SKM-1 (cell line): ENCODE measurements around the gene GLUD1.
"Not testable (repeated sequence)": the region's sequence is repeated elsewhere in the genome, so short reads cannot be mapped to it uniquely, and the experiment has no call there.

Source experiments
- DNase-seq: peaks from one replicate; lab custom pipeline; 2025; ENCODE audit not compliant: unreplicated experiment; lab: John Stamatoyannopoulos, UW

GLUD1 gene

GRCh38 chr10:87053111-87053510, 41.5 kb downstream of the GLUD1 start:
- DNase-seq, result no peak

DNA sequence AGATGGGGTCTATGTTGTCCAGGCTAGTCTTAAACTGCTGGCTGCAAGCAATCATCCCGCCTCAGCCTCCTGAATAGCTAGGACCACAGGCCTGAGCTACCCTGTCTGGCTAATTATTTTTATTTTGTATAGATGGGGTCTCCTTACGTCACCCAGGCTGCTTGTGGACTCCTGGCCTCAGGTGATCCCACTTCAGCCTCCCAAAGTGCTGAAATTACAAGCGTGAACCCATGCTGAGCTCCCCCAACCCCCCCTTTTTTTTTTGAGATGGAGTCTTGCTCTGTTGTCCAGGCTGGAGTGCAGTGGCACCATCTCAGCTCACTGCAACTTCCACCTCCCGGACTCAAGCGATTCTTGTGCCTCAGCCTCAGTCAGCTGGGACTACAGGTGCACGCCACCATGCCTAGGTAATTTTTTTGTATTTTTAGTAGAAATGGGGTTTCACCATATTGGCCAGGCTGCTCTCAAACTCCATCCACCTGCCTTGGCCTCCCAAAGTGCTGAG, 49.2 kb downstream of the GLUD1 start:
- DNase-seq, result no peak

GRCh38 chr10:87043579-87043978, 51.1 kb downstream of the GLUD1 start:
- DNase-seq, result not testable (repeated sequence)

DNA sequence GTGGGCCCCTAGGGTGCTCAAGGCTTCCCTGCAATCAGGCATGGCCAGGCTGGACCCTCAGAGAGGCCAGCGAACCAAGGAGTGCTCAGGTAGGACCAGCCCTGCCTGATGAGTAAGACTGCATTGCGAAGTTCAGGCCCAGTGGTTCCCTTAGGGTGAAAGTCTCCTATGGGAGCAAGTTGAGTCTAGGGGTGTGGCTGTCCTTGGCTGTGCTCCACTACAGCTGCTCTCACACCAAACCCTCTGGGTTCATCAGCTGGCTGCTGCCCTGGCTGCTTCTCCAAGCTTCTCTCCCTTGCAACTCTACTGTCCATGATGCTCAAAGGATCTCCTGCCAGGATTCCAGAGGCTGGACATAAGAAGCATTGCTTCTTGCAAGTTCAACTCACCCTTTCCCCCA, 55.9 kb downstream of the GLUD1 start:
- DNase-seq, result no peak

DNA sequence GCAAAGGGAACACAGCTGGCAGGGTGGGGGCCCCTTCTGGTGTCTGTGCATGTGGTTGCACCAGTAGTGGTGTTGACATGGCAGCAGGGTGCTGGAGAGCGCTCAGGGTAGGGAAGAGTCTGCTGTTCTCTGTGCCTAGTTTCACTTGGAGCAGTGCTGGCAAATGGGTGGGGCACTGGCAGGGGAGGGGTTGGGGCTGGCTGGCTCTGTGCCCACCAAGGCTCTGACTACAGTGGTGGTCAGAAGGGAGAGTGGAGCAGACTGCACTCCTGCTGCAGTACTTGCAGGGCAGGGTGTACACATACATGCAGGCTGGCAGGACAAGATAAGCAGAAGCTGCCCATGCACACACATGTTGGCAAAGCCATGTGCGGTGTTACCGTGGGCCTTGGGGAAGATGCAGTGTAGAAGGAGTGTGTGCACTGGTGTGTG, 56.3 kb downstream of the GLUD1 start:
- no peak for DNase-seq

- DNase-seq, result no peak
Measured at GRCh38 chr10:87036623-87037022, 58.0 kb downstream of the GLUD1 start.

- DNase-seq, result no peak
Measured at GRCh38 chr10:87030912-87031635, 63.6 kb downstream of the GLUD1 start.

DNA sequence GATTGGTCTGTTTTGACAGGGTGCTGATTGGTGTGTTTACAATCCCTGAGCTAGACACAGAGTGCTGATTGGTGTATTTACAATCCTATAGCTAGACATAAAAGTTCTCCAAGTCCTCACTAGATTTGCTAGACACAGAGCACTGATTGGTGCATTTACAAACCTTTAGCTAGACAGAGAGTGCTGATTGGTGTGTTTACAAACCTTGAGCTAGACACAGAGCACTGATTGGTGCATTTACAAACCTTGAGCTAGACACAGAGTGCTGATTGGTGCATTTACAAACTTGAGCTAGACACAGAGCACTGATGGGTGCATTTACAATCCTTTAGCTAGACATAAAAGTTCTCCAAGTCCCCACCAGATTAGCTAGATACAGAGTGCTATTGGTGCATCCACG, 64.2 kb downstream of the GLUD1 start:
- not testable (repeated sequence) for DNase-seq

DNA sequence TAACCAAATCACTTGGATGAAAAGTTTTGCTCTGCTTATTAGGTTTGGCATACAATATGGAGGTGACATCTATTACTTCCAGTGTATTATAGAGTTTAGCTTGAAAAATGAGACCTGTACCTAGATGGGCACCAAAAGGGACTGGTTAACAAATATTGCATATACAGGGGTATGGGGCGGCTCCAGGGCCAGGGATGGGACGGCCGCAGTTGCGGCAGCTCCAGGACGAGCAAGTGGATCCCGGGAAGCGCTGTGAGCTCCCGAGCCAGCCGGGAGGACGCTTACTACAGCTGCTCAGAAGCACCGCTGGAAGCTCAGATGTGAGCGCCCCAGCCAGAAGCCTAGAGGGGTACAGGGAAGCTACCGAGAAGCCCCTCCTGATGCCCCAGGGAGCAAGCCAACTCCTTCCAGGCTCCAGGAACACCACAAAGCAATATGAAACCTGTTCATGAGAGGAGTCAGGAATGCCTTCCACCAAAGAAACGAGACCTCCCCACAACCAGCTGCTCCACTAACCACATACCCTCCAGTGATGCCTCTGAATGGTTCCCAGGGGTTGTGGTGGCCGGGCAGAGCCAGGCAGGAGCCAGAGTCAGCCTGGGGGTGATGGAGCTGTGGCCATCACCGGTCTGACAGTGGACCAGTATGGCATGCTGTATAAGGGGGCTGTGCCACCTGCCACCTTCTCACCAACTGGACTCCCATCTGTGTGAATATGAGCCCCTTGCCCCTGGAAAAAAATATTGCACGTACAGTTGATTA, 67.7 kb downstream of the GLUD1 start:
- DNase-seq, result not testable (repeated sequence)

DNA sequence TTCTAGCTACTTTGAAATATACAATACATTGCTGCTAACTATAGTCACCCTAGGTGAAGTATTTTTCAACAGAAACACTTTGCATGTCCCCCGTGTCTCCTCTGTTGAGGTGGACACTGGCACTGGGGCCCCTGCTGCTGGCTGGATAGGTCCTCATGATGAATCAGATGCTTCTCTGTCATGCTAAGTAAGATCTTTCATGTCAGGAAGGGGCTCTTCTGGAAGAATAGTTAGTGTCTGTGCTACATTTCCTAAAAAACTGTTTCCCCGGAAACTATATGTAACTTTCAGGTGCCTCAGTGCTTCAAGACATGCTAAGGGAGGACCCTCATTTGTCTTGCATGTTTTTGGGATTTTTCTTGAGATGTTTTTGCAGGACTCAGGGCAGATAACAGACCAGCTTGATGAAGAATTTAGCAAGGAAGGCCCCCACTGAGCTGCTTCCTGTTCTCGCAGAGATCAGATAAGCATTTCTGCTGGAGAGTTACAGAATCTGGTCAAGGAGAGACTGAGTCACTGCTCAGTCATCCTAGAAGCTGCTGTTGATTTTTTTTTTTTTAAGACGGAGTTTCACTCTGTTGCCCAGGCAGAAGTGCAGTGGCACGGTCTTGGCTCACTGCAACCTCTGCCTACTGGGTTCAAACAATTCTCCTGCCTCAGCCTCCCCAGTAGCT, 69.2 kb downstream of the GLUD1 start:
- not testable (repeated sequence) for DNase-seq

DNA sequence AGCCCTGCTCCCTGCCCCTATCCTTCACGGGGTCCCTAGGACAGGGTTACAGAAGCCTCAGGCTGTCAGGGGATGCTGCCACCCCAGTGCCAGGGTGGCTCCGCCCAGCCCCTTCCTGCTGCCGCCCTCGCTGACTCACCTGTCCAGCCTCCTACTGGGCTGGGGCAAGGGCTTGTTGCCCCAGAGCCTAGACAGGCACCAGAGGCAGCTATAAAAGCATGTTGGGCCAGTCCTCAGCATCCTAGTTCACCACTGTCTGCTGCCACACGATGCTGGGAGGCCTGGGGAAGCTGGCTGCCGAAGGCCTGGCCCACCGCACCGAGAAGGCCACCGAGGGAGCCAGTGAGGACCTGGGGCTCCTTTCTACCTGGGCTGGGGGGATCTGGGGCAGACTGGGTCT, 74.6 kb downstream of the GLUD1 start, which contains the start of gene FAM25A:
Gene FAM25A (plus strand): TSS at position 239 of the 400 bp plus-strand sequence. CDS start 31 bp downstream, at position 270.
- not testable (repeated sequence) for DNase-seq

- not testable (repeated sequence) for DNase-seq
Measured at GRCh38 chr10:87019504-87019903, 75.1 kb downstream of the GLUD1 start.

- DNase-seq, result not testable (repeated sequence)
Measured at GRCh38 chr10:87019066-87019465, 75.6 kb downstream of the GLUD1 start.

DNA sequence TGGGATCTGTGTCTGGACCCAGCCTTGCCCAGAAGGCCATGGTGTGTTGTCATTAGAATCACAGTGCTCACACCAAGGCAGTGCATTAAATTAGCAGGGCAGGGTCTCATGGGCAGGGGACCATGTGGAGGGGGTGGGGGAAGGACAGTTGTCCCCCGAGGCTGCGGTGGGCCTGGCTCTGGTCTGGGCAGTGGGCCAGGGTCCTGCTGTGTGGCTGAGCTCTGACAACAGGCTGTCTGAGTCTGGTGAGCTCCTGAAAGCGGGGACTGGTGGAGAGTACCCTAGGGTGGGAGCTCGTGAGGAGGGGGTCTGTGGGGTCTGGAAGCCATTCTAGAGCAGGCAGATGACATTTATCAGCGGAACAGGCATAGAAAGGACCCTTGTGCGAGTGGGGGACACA, 76.5 kb downstream of the GLUD1 start:
- not testable (repeated sequence) for DNase-seq

DNA sequence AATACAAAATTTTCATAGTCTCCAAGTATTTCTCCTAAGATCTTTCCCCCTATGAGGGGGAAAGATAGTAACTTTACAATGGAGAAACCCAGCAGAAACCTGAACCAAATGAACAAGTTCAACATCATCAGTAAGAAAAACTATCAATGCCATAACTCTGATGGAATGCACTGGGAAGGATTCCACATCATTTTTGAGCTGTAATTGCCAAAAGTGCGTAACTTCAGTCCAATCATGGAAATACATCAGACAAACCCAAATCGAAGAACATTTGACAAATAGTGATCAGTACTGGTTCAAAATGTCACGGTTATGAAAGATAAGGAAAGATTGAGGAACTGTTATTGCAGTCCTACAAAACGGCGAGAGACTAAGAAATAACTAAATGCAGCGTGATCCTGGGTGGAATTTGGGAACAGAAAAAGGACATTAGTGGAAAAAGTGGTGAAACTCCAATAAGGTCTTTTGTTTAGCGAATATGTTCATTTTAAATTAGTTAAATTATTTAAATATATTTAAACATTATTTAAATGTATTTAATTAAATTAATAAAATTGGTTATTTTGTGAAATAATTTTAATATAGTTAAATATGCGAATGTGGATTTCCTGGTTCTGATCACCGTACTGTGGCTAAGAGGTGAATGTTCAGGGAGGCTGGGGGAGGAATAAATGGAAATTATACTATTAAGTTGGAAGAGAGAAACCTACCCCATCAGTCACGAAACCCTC, 79.5 kb downstream of the GLUD1 start:
- DNase-seq, result not testable (repeated sequence)

- not testable (repeated sequence) for DNase-seq
Measured at GRCh38 chr10:87013528-87013927, 81.1 kb downstream of the GLUD1 start.

GRCh38 chr10:87009134-87009696, 85.4 kb downstream of the GLUD1 start:
- DNase-seq, result not testable (repeated sequence)

- DNase-seq, result not testable (repeated sequence)
Measured at GRCh38 chr10:87008303-87008702, 86.3 kb downstream of the GLUD1 start.

DNA sequence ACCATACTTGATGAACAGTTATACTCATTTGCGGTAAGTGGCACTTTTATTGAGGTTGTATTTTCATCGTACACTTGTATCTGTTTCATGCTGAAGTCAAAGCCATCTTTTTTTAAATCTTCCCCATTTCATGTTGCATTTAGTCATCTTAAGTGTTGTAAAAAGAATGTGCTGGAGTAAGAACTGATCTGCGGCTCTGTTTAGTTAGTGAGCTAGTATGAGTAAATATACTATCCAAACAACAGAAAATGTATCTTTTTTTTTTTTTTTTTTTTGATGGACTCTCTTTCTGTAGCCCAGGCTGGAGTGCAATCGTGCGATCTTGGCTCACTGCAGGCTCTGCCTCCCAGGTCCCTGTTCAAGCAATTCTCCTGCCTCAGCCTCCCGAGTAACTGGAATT, 87.0 kb downstream of the GLUD1 start:
- not testable (repeated sequence) for DNase-seq

- DNase-seq, result not testable (repeated sequence)
Measured at GRCh38 chr10:87007124-87007523, 87.5 kb downstream of the GLUD1 start.
